ENCODE results near the gene PCSK6. TPM values are rescaled to one million over a fixed set of nuclear protein-coding genes. Genes with fewer than 3 reads are reported as not detected.

PCSK6 gene
- total RNA-seq, 1 experiment from 2014 or later: 26.3 TPM

DNA sequence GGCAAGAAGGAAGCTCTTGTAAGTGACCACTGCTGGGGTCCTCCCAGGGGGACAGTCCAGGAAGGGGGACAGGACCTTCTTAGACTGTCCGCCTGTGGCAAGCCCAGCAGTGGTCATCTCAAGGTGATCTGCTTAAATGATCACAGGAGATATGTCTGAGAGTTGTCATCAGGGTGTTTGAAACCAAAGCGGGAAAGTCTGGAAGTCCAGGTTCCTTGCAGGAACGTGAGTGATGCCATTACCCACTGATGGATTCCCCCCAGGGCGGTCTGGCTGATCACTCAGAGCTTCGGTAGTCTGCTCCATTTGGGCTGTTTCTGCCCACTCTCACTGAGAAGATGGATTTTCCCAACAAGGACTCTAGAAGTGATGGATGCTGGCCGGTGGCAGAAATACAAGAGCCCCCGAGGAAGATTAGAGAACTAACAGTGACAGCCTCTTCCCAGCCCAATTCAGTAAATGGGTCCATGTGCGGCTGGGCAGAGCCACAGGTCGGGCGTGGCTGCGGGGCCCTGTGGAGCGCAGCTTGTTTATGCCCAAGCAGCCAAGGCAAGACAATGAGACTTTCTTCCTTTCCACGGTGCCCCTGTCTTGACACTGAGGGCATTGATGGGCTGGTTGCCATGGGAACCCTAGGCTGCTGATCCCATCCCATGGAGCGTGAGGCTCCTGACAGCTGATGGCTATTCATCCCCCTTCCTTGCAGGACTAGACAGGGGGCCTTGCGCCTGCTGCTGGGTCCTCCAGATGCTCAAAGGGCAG is 9.5 kb downstream of the PCSK6 start:
- H3K4me2 ChIP-seq: no peak overlapping the region
- peaks cover 37% of the 10 kb centered on the region for H3F3A ChIP-seq (ENCODE audit: insufficient read depth, low read depth)
- no peak overlapping the region for H3K4me3 ChIP-seq
- no peaks in the 10 kb centered on the region for H3K27me3 ChIP-seq (ENCODE audit: insufficient read depth, low read depth)
- H3K79me2 ChIP-seq (ENCODE audit: low read depth): peaks cover 56% of the 10 kb centered on the region
- 0 out of 2 replicates have a peak, but pooled peaks cover 5% of the 10 kb centered on the region for H3K36me3 ChIP-seq (ENCODE audit: low read depth)
- no peak for DNase-seq
- no peak overlapping the region for H2AFZ ChIP-seq
- peak overlapping the region; percentile 72; the same call in 1 of the 2 replicates for H3K27ac ChIP-seq
- H4K20me1 ChIP-seq (ENCODE audit: insufficient read depth): 0 out of 2 replicates have a peak, but pooled peaks cover 3% of the 10 kb centered on the region
- ChIA-PET CTCF (no interaction called here), POLR2A (ENCODE audit: unreplicated experiment) (no interaction called here)
- H3K9me2 ChIP-seq (ENCODE audit: insufficient read depth): no peaks in the 10 kb centered on the region
- intact Hi-C loops (cut with micrococcal nuclease; ENCODE audit: unreplicated experiment): loop anchor here (5.0 kb wide), 3 partner anchors 82 to 162 kb away; no protein-coding TSS in a partner anchor
- no TSS peak for BruUV-seq (replicated peaks)
- peaks cover 48% of the 10 kb centered on the region for H3K4me1 ChIP-seq (replicated peaks; ENCODE audit: insufficient read depth)
- TF ChIP-seq EZH2 (IDR thresholded peaks at IDR 0.05; ENCODE audit: low read depth): no peak
- TF ChIP-seq, protein P1, sequence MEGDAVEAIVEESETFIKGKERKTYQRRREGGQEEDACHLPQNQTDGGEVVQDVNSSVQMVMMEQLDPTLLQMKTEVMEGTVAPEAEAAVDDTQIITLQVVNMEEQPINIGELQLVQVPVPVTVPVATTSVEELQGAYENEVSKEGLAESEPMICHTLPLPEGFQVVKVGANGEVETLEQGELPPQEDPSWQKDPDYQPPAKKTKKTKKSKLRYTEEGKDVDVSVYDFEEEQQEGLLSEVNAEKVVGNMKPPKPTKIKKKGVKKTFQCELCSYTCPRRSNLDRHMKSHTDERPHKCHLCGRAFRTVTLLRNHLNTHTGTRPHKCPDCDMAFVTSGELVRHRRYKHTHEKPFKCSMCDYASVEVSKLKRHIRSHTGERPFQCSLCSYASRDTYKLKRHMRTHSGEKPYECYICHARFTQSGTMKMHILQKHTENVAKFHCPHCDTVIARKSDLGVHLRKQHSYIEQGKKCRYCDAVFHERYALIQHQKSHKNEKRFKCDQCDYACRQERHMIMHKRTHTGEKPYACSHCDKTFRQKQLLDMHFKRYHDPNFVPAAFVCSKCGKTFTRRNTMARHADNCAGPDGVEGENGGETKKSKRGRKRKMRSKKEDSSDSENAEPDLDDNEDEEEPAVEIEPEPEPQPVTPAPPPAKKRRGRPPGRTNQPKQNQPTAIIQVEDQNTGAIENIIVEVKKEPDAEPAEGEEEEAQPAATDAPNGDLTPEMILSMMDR (conservative IDR thresholded peaks at IDR 0.05): no peak
- no peaks in the 10 kb centered on the region for H3K9me3 ChIP-seq (ENCODE audit: insufficient read depth, low read depth)

DNA sequence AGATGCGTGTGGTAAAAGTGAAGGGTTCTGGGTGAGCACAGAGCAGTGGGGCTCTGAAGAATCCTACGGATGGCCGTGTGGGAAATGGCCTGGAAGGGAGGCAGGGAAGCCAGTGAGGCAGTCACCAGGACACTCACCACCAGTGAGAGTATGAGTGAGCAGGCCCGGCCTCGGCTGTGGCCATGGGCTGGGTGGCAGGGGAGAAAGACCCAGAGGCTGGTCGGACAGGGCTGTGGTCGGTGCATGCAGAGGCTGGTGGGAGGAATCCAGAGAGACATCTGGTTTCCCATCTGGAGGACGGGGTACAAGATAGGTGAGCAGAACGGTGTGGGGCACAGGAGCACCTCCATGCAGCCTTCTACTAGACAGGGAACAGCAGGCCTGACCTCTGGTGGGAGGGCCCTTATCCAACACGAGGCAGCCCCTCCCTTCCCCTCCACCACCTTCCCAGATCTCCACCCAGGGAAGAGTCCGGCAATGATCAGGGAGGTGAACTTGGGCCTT is 10.1 kb downstream of the PCSK6 start:
- peaks cover 31% of the 10 kb centered on the region for H3F3A ChIP-seq (ENCODE audit: insufficient read depth, low read depth)
- H3K9me2 ChIP-seq (ENCODE audit: insufficient read depth): no peaks in the 10 kb centered on the region
- H3K27me3 ChIP-seq (ENCODE audit: insufficient read depth, low read depth): no peaks in the 10 kb centered on the region
- peaks cover 50% of the 10 kb centered on the region for H3K79me2 ChIP-seq (ENCODE audit: low read depth)
- H2AFZ ChIP-seq: no peak overlapping the region
- DNase-seq: no peak
- no TSS peak for BruUV-seq (replicated peaks)
- ChIA-PET POLR2A (ENCODE audit: unreplicated experiment) (no interaction called here), CTCF (no interaction called here)
- H3K9me3 ChIP-seq (ENCODE audit: insufficient read depth, low read depth): no peaks in the 10 kb centered on the region
- TF ChIP-seq, protein P1 (conservative IDR thresholded peaks at IDR 0.05): no peak
- TF ChIP-seq EZH2 (IDR thresholded peaks at IDR 0.05; ENCODE audit: low read depth): no peak
- 0 out of 2 replicates have a peak, but pooled peaks cover 5% of the 10 kb centered on the region for H3K36me3 ChIP-seq (ENCODE audit: low read depth)
- H3K4me3 ChIP-seq: no peak overlapping the region
- H4K20me1 ChIP-seq (ENCODE audit: insufficient read depth): 0 out of 2 replicates have a peak, but pooled peaks cover 7% of the 10 kb centered on the region
- H3K4me1 ChIP-seq (replicated peaks; ENCODE audit: insufficient read depth): peaks cover 42% of the 10 kb centered on the region
- no peak overlapping the region for H3K4me2 ChIP-seq
- intact Hi-C loops (cut with micrococcal nuclease; ENCODE audit: unreplicated experiment): no loop called here
- H3K27ac ChIP-seq: no peak overlapping the region

DNA sequence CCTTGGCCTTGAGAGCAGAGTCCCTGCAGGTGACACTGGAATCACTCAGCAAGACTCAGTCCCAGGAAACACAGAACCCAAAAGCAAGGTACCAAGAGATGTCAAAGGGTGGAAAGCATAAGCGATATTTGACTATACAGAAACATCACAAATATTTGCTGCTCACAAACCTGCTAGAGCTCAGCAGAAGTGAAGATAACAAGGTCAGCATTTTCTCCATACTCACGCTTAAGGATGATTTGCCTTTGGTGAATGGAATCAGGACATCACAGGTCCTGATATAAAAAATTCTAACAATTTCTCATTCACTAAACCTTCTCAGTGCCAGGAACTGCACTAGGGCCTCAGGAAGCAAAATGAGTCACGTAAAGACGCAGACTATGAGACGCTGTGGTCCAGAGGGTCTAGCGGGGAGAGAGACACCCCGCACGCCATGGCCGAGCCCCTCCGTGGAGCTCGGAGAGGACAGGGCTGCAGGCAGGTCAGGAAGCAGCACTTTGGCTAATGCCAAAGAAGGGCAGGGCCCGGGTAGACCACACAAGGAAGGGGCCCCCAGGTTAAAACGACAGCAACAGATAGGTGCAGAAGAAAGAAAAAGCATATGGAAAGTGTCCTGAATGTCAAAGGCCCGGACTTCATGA is 10.7 kb downstream of the PCSK6 start:
- Histone ChIP-seq H3K79me2 (ENCODE audit: low read depth) (peaks cover 50% of the 10 kb centered on the region), H3K4me3 (no peak overlapping the region), H3K27ac (no peak overlapping the region), H3K4me1 (replicated peaks; ENCODE audit: insufficient read depth) (peaks cover 36% of the 10 kb centered on the region), H3F3A (ENCODE audit: insufficient read depth, low read depth) (peaks cover 25% of the 10 kb centered on the region), H3K9me2 (ENCODE audit: insufficient read depth) (no peaks in the 10 kb centered on the region), H2AFZ (no peak overlapping the region), H3K36me3 (ENCODE audit: low read depth) (0 out of 2 replicates have a peak, but pooled peaks cover 5% of the 10 kb centered on the region), H3K4me2 (no peak overlapping the region), H4K20me1 (ENCODE audit: insufficient read depth) (0 out of 2 replicates have a peak, but pooled peaks cover 7% of the 10 kb centered on the region), H3K27me3 (ENCODE audit: insufficient read depth, low read depth) (no peaks in the 10 kb centered on the region), H3K9me3 (ENCODE audit: insufficient read depth, low read depth) (no peaks in the 10 kb centered on the region)
- ChIA-PET POLR2A (ENCODE audit: unreplicated experiment) (no interaction called here), CTCF (no interaction called here)
- TF ChIP-seq EZH2 (IDR thresholded peaks at IDR 0.05; ENCODE audit: low read depth): no peak
- TF ChIP-seq, protein P1 (conservative IDR thresholded peaks at IDR 0.05): no peak
- no TSS peak for BruUV-seq (replicated peaks)
- intact Hi-C loops (cut with micrococcal nuclease; ENCODE audit: unreplicated experiment): no loop called here
- DNase-seq: no peak
